GM18858 (cell line): Measurements from ENCODE around the gene PODN.

ENCODE experiments used
- ATAC-seq: cut with Tn5 transposase; IDR thresholded peaks from one replicate; pipeline ENCODE4 v1.9.1; 2021; ENCODE audit not compliant: unreplicated experiment

Gene PODN

GRCh38 chr1:53112861-53113260, 50.8 kb downstream of the PODN start:
- ATAC-seq = no peak

GRCh38 chr1:53114090-53114489, 52.1 kb downstream of the PODN start:
- no peak for ATAC-seq

GRCh38 chr1:53114581-53115400, 52.8 kb downstream of the PODN start:
- no peak for ATAC-seq

GRCh38 chr1:53115403-53116306, 53.6 kb downstream of the PODN start:
- ATAC-seq = no peak

GRCh38 chr1:53116307-53116810, 54.3 kb downstream of the PODN start:
- no peak for ATAC-seq

GRCh38 chr1:53116933-53117600, 55.1 kb downstream of the PODN start:
- ATAC-seq = no peak

- ATAC-seq = no peak
Measured at GRCh38 chr1:53117836-53118235, 55.8 kb downstream of the PODN start.

- ATAC-seq = no peak
Measured at GRCh38 chr1:53120659-53121058, 58.6 kb downstream of the PODN start.

GRCh38 chr1:53121319-53122172, 59.5 kb downstream of the PODN start:
- ATAC-seq = no peak

GRCh38 chr1:53122201-53122885, 60.3 kb downstream of the PODN start:
- ATAC-seq = no peak

- ATAC-seq = no peak
Measured at GRCh38 chr1:53122961-53123413, 61.0 kb downstream of the PODN start.

- ATAC-seq = no peak
Measured at GRCh38 chr1:53123453-53124140, 61.6 kb downstream of the PODN start.

- no peak for ATAC-seq
Measured at GRCh38 chr1:53125122-53125521, 63.1 kb downstream of the PODN start.

GRCh38 chr1:53125623-53126360, 63.8 kb downstream of the PODN start:
- ATAC-seq = no peak

GRCh38 chr1:53126495-53126894, 64.5 kb downstream of the PODN start:
- no peak for ATAC-seq

- no peak for ATAC-seq
Measured at GRCh38 chr1:53127546-53127945, 65.5 kb downstream of the PODN start.

- ATAC-seq = no peak
Measured at GRCh38 chr1:53128401-53128800, 66.4 kb downstream of the PODN start.

GRCh38 chr1:53129891-53130597, 68.0 kb downstream of the PODN start:
- no peak for ATAC-seq
